Effector memory CD4-positive, alpha-beta T cell (primary cell): ENCODE measurements around the gene NHSL2.

Source experiments
- DNase-seq, 3 donors: peaks; one replicate each; pipeline ENCODE4 v3.0.0-alpha.2; 2020
- H3K27ac ChIP-seq: 2 replicates; pipeline ENCODE4 v1.7.0; 2013; ENCODE audit warnings: mild to moderate bottlenecking, low read length, moderate library complexity; ENCODE audit not compliant: insufficient read depth, poor library complexity, severe bottlenecking
- H3K27me3 ChIP-seq: replicated peaks from 2 replicates; pipeline ENCODE4 v1.7.0; 2013; ENCODE audit warnings: mild to moderate bottlenecking, low read length; ENCODE audit not compliant: insufficient read depth, control insufficient read depth, poor library complexity, severe bottlenecking
- H3K36me3 ChIP-seq: 2 replicates; pipeline ENCODE4 v1.7.0; 2013; ENCODE audit warnings: mild to moderate bottlenecking, low read length, moderate library complexity; ENCODE audit not compliant: control insufficient read depth, insufficient read depth
- H3K4me1 ChIP-seq: 2 replicates; pipeline ENCODE4 v1.7.0; 2013; ENCODE audit warnings: low read length, mild to moderate bottlenecking; ENCODE audit not compliant: control insufficient read depth, insufficient read depth, poor library complexity, severe bottlenecking
- H3K4me3 ChIP-seq: 2 replicates; pipeline ENCODE4 v1.7.0; 2013; ENCODE audit warnings: low read length, low read depth, mild to moderate bottlenecking; ENCODE audit not compliant: insufficient read depth, poor library complexity, severe bottlenecking
- H3K9me3 ChIP-seq: 2 replicates; pipeline ENCODE4 v1.7.0; 2013; ENCODE audit warnings: mild to moderate bottlenecking, low read length, moderate library complexity; ENCODE audit not compliant: control insufficient read depth

The NHSL2 gene

DNA sequence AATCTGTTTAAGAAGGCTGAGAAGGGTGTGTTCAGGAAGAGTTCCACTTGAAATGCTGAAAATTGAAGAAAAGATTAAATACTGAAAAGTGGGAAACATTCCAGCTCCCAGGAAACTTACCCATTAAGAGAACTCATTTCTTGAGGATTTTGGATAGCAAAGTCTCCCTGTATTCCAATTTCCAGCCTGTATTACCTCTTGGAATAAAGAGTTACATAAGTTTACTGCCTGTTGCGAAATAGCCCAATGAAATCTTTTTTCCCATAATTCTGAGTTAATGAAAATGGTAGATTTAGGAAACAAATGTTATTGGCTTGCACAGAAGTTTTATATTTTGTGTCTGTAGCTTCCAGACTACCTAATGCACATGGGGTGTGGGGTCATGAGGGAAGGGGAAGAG is 12.0 kb downstream of the NHSL2 start:
- H3K4me1 ChIP-seq: no peaks in the 10 kb centered on the region
- no peaks in the 10 kb centered on the region for H3K36me3 ChIP-seq
- H3K27ac ChIP-seq: no peak overlapping the region
- no peak overlapping the region for H3K4me3 ChIP-seq
- H3K27me3 ChIP-seq: no peaks in the 10 kb centered on the region
- no peak for DNase-seq
- no peaks in the 10 kb centered on the region for H3K9me3 ChIP-seq

- Histone ChIP-seq H3K4me3 (no peak overlapping the region), H3K27ac (no peak overlapping the region), H3K4me1 (no peaks in the 10 kb centered on the region), H3K9me3 (no peaks in the 10 kb centered on the region), H3K36me3 (no peaks in the 10 kb centered on the region), H3K27me3 (no peaks in the 10 kb centered on the region)
- no peak for DNase-seq
These were observed 12.9 kb downstream of the NHSL2 start for GRCh38 chrX:71923516-71923915.

- DNase-seq: no peak
- Histone ChIP-seq H3K27ac (no peak overlapping the region), H3K36me3 (no peaks in the 10 kb centered on the region), H3K4me1 (no peaks in the 10 kb centered on the region), H3K9me3 (no peaks in the 10 kb centered on the region), H3K27me3 (no peaks in the 10 kb centered on the region), H3K4me3 (no peak overlapping the region)
These were observed 16.4 kb downstream of the NHSL2 start for GRCh38 chrX:71927040-71927439.

DNA sequence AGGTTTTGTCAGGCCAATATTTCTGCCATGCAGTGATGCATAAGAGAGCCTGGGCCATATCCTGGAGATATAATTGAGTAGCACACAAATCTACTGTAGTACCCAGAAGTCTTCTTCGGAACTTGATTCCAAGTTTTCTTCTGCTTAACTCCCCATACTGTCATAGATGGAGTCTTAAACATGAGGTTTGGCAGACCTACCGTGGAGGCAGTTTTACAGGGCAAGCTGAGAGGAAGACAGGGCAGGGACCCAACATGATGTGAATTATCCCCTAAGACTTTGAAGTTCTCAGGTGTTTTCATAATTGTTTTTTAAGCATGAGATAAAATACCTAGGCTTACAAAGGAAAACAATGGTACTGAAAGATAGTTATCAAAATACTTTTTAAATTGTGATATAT is 18.2 kb downstream of the NHSL2 start:
- Histone ChIP-seq H3K9me3 (no peaks in the 10 kb centered on the region), H3K27ac (no peak overlapping the region), H3K4me1 (no peaks in the 10 kb centered on the region), H3K27me3 (no peaks in the 10 kb centered on the region), H3K4me3 (no peak overlapping the region), H3K36me3 (no peaks in the 10 kb centered on the region)
- no peak for DNase-seq

DNA sequence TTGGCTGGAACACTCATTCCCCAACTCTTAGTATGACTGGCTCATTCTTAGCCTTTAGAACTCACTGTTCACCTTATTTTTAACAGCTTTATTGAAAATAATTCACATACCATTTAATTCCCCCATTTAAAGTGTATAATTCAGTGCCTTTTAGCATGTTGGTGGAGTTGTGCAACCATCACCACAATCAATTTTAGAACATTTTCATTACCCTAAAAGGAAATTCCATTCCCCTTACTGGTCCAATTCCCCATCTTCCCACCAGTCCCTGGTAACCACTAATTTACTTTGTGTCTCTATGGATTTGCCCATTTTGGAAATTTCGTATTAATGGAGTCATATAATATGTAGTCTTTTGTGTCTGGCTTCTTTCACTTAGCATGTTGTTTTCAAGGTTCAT is 19.7 kb downstream of the NHSL2 start:
- no peaks in the 10 kb centered on the region for H3K4me1 ChIP-seq
- DNase-seq: no peak
- H3K27me3 ChIP-seq: no peaks in the 10 kb centered on the region
- no peak overlapping the region for H3K27ac ChIP-seq
- H3K36me3 ChIP-seq: no peaks in the 10 kb centered on the region
- H3K4me3 ChIP-seq: no peak overlapping the region
- H3K9me3 ChIP-seq: no peaks in the 10 kb centered on the region

- no peaks in the 10 kb centered on the region for H3K36me3 ChIP-seq
- no peak overlapping the region for H3K4me3 ChIP-seq
- H3K27me3 ChIP-seq: no peaks in the 10 kb centered on the region
- H3K27ac ChIP-seq: no peak overlapping the region
- no peak for DNase-seq
- H3K4me1 ChIP-seq: no peaks in the 10 kb centered on the region
- no peaks in the 10 kb centered on the region for H3K9me3 ChIP-seq
These were observed 24.8 kb downstream of the NHSL2 start for GRCh38 chrX:71935476-71935875.

DNA sequence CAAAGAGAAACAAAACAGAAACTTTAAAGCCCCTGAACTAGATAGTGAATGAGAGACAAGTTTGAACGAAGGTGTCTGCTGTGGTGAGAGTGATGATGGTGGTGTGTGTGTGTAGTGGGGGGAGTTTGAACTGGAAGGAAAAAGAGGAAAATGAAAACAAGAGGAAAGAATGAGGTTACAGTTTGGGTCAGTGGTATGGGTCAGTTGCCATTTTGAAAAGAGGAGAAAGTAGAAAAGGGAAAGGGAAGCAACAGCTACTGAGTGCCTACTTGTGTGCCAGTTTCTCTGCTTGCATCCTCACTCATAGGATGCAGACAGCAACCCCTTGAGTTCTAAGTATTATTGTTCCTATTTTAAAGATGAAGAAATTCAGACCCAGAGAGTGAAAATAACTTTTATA is 26.0 kb downstream of the NHSL2 start:
- Histone ChIP-seq H3K4me3 (no peak overlapping the region), H3K36me3 (no peaks in the 10 kb centered on the region), H3K27me3 (no peaks in the 10 kb centered on the region), H3K4me1 (no peaks in the 10 kb centered on the region), H3K27ac (no peak overlapping the region), H3K9me3 (no peaks in the 10 kb centered on the region)
- DNase-seq: no peak

DNA sequence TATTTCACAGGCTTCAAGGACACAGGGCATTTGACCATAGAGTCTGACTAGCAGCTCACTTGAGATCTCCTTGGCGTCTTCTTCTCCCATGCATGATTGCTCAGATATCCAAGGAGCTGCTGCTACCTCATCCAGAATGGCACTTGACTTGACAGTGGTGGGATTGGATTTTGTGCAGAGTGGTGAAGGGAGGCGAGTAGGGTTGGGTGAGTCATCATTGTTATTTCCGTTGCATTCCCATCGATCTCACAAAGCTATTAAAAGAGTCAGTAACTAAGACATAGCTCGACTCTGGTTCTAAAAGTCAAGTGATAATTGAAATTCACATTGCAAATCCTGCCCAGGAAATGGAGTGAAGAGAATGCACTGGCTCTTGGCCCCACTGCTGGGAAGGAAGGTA is 27.7 kb downstream of the NHSL2 start:
- no peak overlapping the region for H3K4me3 ChIP-seq
- DNase-seq: no peak

DNA sequence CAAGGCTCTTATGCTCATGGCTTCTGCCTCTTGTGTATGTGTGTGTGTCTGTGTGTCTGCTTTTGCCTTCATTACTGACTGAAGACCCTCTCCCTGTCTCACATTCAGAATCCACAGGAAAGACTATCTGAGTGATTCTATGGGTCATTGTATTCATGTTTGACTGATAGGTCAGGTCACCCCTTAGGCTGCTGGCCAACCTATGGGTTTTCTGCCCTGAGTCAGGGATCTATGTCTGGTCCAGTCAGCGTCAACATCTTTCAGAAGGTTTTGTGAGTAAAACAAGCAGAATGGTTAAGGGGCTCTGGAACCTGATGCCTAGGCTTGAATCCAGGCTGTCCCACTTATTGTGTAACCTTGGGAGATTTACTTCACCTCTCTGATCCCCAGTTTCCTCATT is 30.5 kb downstream of the NHSL2 start:
- no peak for DNase-seq
- Histone ChIP-seq H3K4me1 (no peaks in the 10 kb centered on the region), H3K27ac (no peak overlapping the region), H3K27me3 (no peaks in the 10 kb centered on the region), H3K9me3 (no peaks in the 10 kb centered on the region), H3K36me3 (no peaks in the 10 kb centered on the region), H3K4me3 (no peak overlapping the region)

More for the DNA sequence above, 27.7 kb downstream of the NHSL2 start:
- H3K27ac ChIP-seq: no peak overlapping the region
- H3K4me1 ChIP-seq: no peaks in the 10 kb centered on the region
- H3K27me3 ChIP-seq: no peaks in the 10 kb centered on the region
- H3K9me3 ChIP-seq: no peaks in the 10 kb centered on the region
- H3K36me3 ChIP-seq: no peaks in the 10 kb centered on the region

DNA sequence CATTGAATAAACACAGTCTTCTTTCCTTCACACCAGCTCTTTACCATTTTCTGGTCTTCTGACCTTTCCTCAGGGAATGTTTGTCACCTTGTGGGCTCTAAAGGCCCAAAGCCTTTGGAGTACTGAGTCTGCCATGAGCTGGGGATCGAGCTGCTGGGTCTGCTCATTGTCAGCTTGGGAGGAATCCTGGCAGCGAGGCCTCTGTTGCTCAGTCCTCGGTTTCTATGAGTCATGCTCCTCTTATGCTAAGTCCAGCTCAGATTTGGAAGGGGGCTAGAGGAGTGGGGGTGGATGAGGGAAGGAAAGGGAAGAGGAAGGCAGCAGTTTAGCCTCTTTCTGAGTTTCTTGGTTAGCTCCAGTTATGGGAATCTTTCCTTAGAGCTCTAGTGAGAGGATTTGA is 31.1 kb downstream of the NHSL2 start:
- no peaks in the 10 kb centered on the region for H3K36me3 ChIP-seq
- no peak overlapping the region for H3K4me3 ChIP-seq
- no peaks in the 10 kb centered on the region for H3K9me3 ChIP-seq
- no peaks in the 10 kb centered on the region for H3K4me1 ChIP-seq
- DNase-seq: no peak
- no peaks in the 10 kb centered on the region for H3K27me3 ChIP-seq
- H3K27ac ChIP-seq: no peak overlapping the region

DNA sequence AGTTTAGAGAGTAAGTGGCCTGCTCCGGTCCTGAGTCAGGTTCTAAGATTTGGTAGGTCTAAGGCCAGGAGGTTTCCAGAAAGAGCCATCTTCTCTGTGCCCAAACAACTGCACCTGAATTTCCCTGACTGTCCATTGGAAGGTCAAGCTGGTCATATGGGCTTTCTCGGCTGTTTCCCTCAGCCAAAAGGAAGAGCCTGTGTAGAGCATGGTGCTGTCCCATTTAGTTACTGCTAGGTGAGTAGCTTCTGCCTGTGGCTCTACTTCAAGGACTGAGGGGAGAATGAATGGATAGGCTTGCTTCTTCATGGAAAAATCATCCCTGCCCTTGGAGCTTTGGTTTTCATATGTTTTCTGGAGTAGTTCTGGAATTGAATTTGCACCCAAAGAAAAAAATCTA is 33.7 kb downstream of the NHSL2 start:
- Histone ChIP-seq H3K4me1 (no peaks in the 10 kb centered on the region), H3K27ac (no peak overlapping the region)

More for the DNA sequence above, 33.7 kb downstream of the NHSL2 start:
- Histone ChIP-seq H3K4me3 (no peak overlapping the region), H3K27me3 (no peaks in the 10 kb centered on the region), H3K36me3 (no peaks in the 10 kb centered on the region), H3K9me3 (no peaks in the 10 kb centered on the region)
- no peak for DNase-seq
